HG02759 (cell line): ENCODE results near the gene ANKRD49.

Experiments
- ATAC-seq: cut with Tn5 transposase; IDR thresholded peaks from one replicate; pipeline ENCODE4 v1.9.1; 2021; ENCODE audit warnings: mild to moderate bottlenecking, moderate library complexity; ENCODE audit not compliant: unreplicated experiment

The ANKRD49 gene, protein sequence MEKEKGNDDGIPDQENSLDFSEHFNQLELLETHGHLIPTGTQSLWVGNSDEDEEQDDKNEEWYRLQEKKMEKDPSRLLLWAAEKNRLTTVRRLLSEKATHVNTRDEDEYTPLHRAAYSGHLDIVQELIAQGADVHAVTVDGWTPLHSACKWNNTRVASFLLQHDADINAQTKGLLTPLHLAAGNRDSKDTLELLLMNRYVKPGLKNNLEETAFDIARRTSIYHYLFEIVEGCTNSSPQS

DNA sequence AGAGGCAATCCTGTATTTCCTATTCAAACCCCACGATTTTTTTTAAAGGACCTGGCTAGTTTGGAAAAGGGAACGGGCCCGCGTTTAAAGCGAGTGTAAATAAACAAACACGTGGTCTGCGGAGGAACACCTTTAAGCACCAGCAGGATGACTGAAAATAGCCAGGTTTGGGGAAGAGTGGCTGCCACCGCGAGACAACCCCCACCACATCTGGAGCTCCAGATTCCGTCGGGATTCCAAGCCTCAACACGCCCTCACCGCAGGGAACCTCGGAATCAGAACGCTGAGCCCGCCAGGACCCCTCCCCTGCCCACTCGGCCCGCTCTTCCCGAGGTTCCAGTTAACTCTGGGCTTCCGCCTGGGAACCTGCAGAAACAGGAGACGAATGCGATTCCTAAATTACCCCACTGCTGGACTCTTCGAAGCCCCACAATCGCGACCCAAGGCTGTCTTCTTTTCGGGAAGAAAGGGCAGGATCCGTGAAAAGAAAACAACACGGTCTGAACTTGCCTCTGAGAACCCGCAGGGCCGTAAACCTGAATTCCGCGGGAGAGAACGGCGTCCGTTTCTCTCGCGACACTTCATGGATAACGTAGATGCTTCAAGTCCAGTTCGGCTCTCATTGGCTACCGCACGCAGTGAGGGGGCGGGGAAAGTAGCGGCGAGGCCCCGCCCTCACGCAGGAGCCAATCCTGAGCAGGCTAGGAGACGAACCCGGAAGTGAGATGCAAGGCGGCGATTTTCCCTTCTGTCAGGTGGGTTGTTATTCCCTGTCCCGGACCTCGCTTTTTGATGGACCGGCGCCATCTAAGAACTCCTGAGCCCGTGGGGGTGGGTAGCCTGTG is at the start of gene ANKRD49, which contains the start of gene MRE11:
ANKRD49 (plus strand) TSS at position 704 of the 845 bp plus-strand sequence. CDS start 2,710 bp downstream, outside the sequence.
MRE11 (minus strand) TSS at position 564 of the 845 bp plus-strand sequence. CDS start 1,043 bp downstream, outside the sequence.
- ATAC-seq: peak; percentile 99

DNA sequence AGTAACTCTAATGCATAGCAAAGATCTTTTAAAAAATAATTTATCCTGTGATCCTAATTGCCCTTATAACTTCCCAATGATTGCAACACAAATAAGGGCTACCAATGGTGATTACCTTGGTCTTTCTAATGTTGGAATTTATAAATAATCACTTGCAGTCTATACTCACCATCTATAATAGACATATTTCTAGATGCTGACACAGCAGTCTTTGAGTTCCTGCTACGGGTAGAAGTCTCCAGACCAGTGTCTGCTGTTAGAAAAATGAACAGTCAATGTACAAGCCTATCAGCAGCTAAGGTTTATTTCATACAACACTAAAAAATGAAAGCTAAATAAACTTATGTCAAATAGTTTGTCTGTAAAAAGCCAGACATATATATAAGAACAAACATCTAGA is 48.1 kb upstream of the ANKRD49 start:
- ATAC-seq: no peak

DNA sequence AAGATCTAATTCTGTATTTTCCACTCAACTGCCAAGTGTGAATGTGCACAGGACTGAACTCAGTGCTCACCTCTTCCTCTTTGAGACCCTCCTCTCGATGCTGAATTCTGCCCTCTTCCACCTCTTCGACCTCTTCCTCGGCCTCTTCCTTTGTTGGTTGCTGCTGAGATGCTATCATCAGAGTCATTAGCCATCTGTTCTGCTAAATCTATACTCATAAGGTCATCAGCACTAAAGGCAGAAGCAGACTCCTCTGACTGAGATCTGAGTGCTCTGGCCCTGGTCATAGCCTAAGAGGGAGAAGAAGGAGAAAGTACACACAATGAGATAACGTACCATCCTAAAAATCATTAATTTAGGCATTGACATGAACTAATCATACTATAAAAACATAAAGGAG is 46.6 kb upstream of the ANKRD49 start:
- no peak for ATAC-seq

DNA sequence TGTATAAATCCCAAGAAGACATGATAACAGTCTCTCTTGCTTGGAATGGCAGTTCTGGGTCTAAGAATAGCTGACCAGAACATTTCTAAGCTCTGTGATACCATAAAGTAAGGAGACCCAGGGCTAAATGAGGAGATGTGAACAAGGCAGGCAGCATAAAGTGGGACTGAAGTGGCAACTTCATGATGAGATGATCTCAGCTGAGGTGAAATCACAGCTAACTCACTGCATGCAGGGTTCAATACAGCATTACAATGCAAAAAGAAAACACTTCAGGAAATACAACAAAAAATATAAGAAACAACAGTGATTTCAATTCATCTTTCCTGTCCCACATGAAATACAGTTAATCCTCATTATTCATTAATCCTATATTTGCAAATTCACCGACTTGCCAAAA is 44.8 kb upstream of the ANKRD49 start:
- no peak for ATAC-seq

DNA sequence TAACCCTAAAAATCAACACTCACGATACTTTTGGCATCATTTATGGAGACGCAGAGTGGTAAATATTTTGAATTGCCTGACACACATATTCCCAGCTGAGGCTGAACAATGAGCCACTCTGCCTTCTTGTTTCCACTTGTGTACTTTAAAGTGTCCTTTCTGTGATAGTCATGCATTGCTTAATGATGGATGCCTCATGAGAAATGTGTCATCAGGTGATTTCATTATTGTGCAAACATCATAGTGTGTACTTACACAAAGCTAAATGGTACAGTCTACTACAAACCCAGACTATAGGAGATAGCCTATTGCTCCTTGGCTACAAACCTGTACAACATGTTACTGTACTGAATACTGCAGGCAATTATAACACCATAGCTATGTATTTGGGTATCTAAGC is 44.3 kb upstream of the ANKRD49 start:
- ATAC-seq: no peak

DNA sequence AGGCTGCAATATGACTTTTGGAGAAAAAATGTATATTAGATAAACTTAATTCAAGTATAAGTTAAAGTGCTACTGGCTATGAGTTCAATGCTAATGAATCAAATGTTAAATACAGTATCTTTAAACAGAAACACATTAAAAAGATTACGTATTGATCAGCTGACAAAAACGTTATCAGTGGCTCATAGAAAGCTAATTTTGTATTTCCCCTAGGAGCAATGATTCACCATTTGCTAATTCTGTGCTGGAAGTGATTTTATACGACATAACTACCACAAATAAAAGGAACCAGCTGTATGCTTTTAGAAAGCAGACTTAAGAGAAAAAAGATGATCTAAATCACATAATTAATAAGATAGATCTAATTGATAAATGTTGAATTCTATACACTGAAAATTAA is 43.7 kb upstream of the ANKRD49 start:
- no peak for ATAC-seq

DNA sequence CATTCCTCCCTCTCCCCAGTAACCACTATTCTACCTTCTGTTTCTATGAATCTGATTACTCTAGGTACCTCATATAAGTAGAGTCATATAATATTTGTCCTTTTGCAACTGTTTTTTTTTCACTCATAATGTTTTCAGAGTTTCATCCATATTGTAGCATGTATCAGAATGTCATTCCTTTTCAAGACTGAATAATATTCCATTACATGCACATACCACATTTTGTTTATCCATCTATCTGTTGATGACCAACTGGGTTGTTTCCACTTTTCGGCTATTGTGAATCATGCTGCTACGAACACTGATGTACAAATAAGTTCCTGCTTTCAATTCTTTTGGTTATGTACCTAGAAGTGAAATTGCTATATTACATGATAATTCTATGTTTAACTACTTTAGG is 40.8 kb upstream of the ANKRD49 start:
- no peak for ATAC-seq

DNA sequence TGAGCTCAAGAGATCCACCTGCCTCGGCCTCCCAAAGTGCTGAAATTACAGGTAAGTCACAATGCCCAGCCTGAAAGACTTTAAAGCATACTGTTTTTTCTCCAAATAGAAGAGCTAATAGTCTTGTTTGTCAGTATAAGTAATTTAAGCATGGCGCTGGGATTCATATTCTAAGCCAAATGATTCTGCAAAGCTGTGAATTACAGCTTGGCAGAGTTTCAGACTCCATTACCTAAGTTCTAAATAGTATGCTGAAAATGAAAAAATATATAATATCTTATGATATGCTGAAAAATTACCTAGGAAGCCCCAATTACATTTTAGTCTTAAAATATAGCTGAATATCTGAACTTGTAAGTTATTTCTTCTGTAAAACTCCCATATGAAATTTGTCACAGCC is 39.5 kb upstream of the ANKRD49 start:
- ATAC-seq: no peak

DNA sequence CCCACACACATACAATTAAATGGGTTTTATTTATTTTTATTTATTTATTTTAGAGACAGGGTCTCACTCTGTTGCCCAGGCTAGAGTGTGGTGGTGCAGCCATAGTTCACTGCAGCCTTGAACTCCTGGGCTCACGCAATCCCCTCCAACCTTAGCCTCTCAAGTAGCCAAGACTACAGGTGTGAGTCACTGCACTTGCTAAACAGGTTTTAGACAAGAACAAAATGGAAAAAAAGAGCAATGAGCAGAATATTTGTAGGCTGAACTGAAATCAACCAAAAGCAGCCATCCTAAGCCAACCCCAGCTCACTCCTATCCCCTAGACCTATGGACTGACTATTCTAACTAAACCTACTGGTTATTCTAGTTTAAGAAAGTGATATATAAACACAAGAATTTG is 37.9 kb upstream of the ANKRD49 start:
- ATAC-seq: no peak

DNA sequence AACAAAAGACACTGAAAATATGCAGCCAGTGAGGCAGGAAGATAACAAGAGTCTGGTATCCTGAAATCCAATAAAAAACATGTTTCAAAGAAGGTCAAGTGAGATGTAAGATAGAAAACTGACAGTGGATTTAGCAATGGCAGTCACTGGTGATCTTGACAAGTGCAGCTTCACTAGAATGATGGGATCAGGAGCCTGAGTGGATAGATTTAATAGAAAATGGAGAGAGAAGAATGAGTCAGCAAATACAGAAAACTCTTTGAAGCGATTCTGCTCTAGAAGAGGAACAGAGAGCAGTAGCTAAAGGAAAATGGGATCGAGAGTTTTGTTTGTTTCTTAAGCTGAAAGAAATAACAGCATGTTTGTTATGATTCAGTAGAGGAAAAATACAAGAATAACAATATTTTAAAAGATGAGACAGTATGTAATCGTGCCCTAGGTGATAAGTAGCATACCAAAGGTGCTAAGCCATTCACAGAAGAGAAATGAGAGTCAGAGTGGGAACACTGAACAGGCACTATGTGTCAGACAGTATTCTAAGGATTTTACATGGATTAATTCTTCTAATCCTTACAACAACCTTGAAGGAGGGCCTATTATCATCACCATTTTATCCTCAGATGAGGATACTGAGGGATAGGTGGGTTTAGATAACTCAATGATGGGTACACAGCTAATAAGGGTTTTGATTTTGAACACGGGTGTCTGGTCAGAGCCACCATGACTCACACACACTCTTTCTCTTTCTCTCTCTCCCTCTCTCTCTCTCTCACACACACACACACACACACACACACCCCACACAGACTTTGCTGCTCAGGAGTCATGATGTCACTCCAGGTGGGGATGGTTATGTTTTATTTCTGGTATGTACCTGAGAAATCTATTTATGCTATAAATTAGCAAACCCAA is 36.4 kb upstream of the ANKRD49 start:
- ATAC-seq: no peak

DNA sequence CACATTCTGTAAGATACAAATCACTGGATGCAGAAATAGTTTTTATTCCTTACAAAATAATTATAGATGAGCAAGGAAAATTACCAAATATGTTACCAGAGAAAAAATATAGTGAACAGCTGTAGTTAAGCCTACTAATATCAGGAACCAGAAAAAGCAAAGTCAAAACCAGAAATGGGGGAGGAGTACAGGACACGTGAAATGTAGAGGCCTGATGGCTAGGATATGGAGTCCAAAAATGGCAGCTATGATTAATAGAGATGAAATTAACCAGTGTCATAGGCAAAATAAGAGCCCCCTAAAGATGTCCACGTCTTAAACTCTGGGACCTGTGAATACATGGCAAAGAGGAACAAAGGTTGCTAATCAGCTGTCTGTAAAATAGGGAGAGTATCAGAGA is 34.2 kb upstream of the ANKRD49 start:
- no peak for ATAC-seq

DNA sequence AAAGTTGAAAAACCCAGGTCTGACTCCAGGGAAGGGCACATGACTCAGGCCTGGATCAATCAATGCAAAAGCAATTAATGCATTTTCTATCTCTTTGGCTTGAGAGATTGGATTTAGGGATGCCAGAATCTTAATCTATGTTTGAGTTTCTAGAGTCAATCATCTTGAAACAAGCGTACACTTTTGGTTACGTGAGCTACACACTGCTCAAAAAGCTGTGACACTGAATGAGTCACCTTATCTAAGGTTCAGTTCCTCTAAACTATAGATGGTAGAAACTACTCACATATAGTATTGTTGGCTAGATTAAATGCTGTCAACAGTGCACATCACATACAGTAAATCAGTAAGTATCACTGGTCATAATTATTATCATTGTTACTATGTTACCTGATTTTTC is 24.4 kb upstream of the ANKRD49 start:
- peak; percentile 78 for ATAC-seq

DNA sequence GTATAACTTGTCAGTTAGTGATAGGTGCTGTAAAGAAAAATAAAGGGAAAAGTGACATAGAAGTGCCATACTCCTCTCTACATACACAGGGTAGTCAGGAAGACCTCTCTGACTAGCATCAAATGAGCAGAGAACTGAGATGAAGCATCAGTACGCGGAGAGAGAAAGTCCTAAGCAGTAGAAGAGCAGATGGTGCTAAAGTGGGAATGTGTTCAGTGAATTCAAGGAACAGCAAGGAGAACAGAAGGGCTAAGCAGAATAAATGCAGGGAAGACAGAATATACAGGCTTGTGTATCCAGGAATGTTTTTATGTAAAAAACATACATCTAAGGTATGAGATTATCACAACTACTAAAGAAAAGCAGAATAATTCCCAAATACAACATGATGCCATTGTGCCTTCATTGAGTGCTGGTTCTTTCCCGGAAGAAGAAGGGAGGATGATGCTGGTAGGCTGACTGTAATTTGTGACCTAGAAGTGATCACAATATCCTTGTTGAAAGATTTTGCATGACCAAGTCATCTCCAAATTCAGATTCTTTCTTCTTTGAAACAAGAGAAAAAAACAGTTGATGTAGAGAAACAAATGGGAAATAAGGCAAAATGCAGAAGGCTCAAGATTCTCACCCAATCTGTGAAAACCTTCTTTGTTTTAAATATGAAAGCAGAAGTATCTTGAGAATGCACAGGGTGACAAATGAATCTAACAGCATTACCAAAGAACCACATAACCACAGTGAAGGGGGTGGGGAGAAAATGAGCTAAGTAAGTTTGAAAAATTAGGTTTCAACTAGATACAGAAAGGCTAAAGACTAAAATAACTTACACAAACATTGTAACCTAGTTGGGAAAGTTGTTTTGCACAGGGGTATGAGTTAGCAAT is 20.6 kb upstream of the ANKRD49 start:
- peak; percentile 83 for ATAC-seq

DNA sequence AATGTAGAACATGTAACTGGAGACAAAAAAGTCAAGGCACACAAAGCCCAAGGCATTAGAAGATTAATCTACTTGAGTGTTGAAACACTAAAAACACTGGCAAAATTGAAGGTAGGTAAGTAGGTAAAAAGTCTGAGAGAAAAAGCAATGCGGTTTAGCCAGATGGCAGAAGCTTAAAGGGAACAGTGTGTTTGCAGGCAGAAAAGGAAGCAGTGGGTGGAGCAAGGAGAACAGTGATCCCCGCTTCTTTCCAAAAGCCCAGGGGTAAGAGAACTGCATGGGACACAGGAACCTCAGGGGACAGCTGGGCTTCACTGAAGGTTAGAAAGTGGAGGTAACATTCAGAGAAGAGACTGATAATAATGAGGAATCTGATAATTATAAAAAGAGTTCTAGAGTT is 16.2 kb upstream of the ANKRD49 start:
- ATAC-seq: no peak

DNA sequence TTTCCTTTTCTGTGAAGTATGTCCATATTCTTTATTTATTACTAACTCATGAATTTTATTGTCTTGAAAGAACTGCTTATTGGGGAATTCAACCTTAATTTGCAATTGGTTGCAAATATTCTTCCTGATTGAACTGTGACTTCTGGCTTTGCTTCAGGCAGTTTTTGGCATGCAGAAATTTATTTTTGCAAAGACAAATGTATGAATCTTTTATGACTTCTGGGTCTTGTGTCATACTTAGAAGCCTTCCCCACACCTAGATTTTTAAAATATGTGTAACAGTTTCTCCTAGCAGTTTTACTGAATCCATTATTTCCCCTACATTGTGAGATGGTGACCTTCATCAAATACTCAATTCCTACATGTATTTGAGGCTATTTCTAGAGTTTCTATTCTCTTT is 12.4 kb upstream of the ANKRD49 start:
- ATAC-seq: no peak

DNA sequence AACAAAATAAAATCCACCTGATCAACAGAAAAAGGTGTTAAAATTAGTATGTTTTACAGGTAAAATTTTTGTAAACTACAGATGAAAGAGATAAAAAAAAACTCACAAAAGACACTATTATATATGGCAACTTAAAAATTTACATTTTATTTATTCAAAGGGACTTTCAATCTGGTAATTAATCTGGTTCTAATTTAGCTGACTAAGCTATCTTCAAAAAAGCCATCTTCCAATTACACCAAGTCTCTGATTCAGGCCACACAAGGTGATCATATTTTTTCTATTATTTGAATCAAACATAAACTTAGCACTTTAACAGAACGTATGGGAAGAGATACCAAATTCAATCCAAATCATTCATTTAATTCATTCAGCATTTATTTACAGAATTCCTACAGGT is 7.7 kb upstream of the ANKRD49 start:
- ATAC-seq: no peak

DNA sequence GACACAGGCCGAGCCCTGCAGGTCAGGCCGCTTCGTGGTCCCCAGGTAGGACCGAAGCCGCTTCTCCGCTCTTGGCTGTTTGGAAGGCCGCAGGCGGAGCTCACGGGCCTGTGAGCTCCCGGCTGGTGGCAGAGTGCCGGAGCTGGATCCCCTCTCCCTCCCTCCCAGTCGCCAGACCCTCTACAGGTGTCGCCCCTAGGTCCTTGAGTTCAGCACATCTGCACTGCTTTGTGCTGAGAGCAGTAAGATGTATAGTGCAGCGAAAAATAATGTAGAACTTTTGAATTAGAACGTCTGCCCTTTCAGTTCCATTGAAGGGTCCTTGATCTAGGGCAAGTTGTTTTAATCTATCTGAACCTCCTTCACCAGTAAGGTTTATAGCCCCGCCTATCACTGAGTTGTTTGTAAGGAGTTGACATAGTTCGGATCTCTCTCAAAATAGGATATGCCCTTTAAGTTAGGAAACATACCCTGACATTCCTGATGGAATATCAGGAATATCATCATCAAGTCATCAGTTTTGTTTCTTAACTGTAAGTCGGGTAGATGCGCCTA is 419 bp downstream of the ANKRD49 start:
- peak; percentile 70 for ATAC-seq

DNA sequence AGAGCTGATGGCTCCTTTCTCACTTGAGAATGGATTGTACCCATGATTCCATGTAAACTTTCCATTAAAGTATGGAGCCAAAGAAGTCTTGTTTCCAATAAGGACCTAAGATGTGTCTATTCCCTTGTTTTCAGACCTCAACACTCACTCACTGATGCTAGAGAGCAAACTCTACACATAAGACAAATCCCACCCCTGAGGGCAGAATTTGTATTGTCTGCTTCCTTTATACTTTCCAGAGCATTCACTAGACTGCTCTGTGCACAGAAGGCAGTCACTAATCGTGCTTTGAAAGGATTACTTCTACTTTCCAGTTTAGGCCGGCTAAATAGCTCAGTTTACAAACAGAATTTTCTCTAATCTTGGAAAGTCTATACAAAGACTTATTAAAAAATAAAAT is 6.4 kb downstream of the ANKRD49 start:
- ATAC-seq: no peak

DNA sequence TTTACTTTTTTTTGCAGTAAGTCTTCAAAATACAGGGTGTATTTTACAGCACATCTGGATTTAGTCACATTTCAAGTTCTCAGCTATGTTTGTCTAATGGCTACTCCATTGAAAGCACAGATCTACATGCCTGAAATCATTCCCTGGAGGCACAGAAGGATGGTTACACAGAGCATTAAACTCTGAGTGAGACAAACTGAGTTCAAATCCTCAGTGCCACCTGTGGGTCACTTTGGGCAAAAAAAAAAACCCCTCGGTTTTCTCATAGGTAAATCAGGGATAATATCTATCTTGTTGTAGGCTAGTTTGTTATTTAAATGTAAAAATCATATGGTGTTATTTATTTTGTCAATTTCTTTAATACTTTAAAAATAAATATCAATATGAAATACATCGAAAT is 7.7 kb downstream of the ANKRD49 start:
- no peak for ATAC-seq

DNA sequence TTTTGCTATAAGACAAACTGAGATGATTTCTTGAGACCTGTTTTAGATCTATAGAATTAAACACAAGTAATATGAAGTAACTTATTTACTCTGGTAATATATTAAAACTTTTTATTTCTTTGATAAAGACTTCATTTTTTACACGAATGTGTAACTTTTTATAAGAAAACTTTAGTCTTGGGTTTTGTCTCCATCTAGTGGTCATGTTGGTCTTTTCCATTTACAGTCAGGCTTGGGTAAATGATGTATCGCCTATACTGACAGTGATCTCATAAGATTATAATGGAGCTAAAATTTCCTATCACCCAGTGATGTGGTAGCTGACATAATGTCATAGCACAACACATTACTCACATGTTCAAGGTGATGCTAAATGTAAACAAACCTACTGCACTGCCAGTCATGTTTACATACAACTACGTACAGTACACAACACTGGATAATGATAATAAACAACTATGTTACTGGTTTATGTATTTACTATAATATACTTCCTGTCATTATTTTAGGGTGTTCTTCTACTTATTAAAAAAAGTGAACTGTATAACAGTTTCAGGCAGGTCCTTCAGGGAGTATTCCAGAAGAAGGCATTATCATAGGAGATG is 11.0 kb downstream of the ANKRD49 start:
- ATAC-seq: no peak
